HepG2 (cell line): Measurements from ENCODE around the gene RPS27A. TPM values are rescaled to one million over a fixed set of nuclear protein-coding genes. Genes with fewer than 3 reads are reported as not detected.

Experiments used
- AKAP8 ChIP-seq: sonication (generic); formaldehyde crosslinking; IDR thresholded peaks from 2 replicates; pipeline ENCODE4 v1.5.1; 2020; ENCODE audit warnings: mild to moderate bottlenecking, missing genetic modification reagents
- ARNT2 ChIP-seq: sonication (generic); formaldehyde crosslinking; IDR thresholded peaks from 2 replicates; pipeline ENCODE4 v1.8.0; 2022; ENCODE audit warnings: mild to moderate bottlenecking, low read depth, missing genetic modification reagents, moderate library complexity
- DRAP1 ChIP-seq: IDR thresholded peaks from 2 replicates; pipeline ENCODE4 v1.6.1; 2016; ENCODE audit warnings: missing genetic modification reagents, missing compliant biosample characterization
- GABPA ChIP-seq, 2 experiments: IDR thresholded peaks; 2 replicates each; pipeline ENCODE4 v1.6.1; 2011 to 2016; ENCODE audit warnings: low read depth in 2 of 2, low read length in 1 of 2, missing biosample characterization in 1 of 2, missing genetic modification characterization in 1 of 2
- HDAC2 ChIP-seq: sonication (generic); formaldehyde crosslinking; IDR thresholded peaks from 2 replicates; pipeline ENCODE4 v1.4.0; 2020; ENCODE audit warnings: missing genetic modification reagents
- HOXA7 ChIP-seq: sonication (generic); formaldehyde crosslinking; IDR thresholded peaks from 2 replicates; pipeline ENCODE4 v1.8.1; 2022; ENCODE audit warnings: mild to moderate bottlenecking, missing genetic modification reagents, moderate library complexity
- KAT8 ChIP-seq: IDR thresholded peaks from 2 replicates; pipeline ENCODE4 v1.6.1; 2016; ENCODE audit warnings: missing genetic modification reagents, missing compliant biosample characterization
- LCORL ChIP-seq, 2 experiments: fragments of 450-650 bp in 1 of 2; sonication (generic) in 1 of 2; formaldehyde crosslinking in 1 of 2; IDR thresholded peaks; 2 replicates each; pipeline versions ENCODE4 v1.5.0 to v1.6.1; 2017 to 2020; ENCODE audit warnings: antibody characterized with exemption in 1 of 2, missing genetic modification reagents in 1 of 2
- MAFK ChIP-seq, 2 experiments: IDR thresholded peaks in 1 of 2; conservative IDR thresholded peaks in 1 of 2; 2 replicates each; pipeline ENCODE4 v1.6.1; 2011; ENCODE audit warnings: improper control_type of control experiment in 2 of 2, low read length in 2 of 2
- MTA1 ChIP-seq: sonication (generic); formaldehyde crosslinking; IDR thresholded peaks from 2 replicates; pipeline ENCODE4 v1.4.0; 2020; ENCODE audit warnings: missing genetic modification reagents, mild to moderate bottlenecking, borderline replicate concordance
- ONECUT2 ChIP-seq: sonication (generic); formaldehyde crosslinking; IDR thresholded peaks from 2 replicates; pipeline ENCODE4 v1.4.0; 2020; ENCODE audit warnings: missing genetic modification reagents
- POLR2G ChIP-seq: fragments of 200-400 bp; formaldehyde crosslinking; IDR thresholded peaks from 2 replicates; pipeline ENCODE4 v1.6.1; 2018; ENCODE audit warnings: mild to moderate bottlenecking, low read depth, low read length, moderate library complexity
- RBAK ChIP-seq: sonication (generic); formaldehyde crosslinking; IDR thresholded peaks from 2 replicates; pipeline ENCODE4 v1.5.1; 2020; ENCODE audit warnings: mild to moderate bottlenecking, missing genetic modification reagents
- SALL2 ChIP-seq: sonication (generic); formaldehyde crosslinking; IDR thresholded peaks from 2 replicates; pipeline ENCODE4 v1.8.1; 2023; ENCODE audit warnings: mild to moderate bottlenecking, missing genetic modification reagents, inconsistent platforms
- SRSF9 ChIP-seq: fragments of 200-400 bp; formaldehyde crosslinking; IDR thresholded peaks from 2 replicates; pipeline ENCODE4 v1.6.1; 2018; ENCODE audit warnings: borderline replicate concordance, mild to moderate bottlenecking, low read depth, low read length; ENCODE audit not compliant: insufficient read depth, poor library complexity, severe bottlenecking
- ZFP62 ChIP-seq: sonication (generic); formaldehyde crosslinking; IDR thresholded peaks from 2 replicates; pipeline ENCODE4 v1.4.0; 2020; ENCODE audit warnings: missing genetic modification reagents
- ZFP91 ChIP-seq: sonication (generic); formaldehyde crosslinking; IDR thresholded peaks from 2 replicates; pipeline ENCODE4 v1.9.0; 2022; ENCODE audit warnings: missing genetic modification reagents, mild to moderate bottlenecking, borderline replicate concordance
- ZFY ChIP-seq: sonication (generic); formaldehyde crosslinking; IDR thresholded peaks from 2 replicates; pipeline ENCODE4 v1.4.0; 2020; ENCODE audit warnings: missing genetic modification reagents
- ZNF225 ChIP-seq: sonication (generic); formaldehyde crosslinking; IDR thresholded peaks from 2 replicates; pipeline ENCODE4 v1.4.0; 2020; ENCODE audit warnings: mild to moderate bottlenecking, missing genetic modification reagents
- ZNF232 ChIP-seq: sonication (generic); formaldehyde crosslinking; IDR thresholded peaks from 2 replicates; pipeline ENCODE4 v1.4.0; 2020; ENCODE audit warnings: missing genetic modification reagents, borderline replicate concordance
- ZNF235 ChIP-seq: sonication (generic); formaldehyde crosslinking; IDR thresholded peaks from 2 replicates; pipeline ENCODE4 v1.8.1; 2023; ENCODE audit warnings: mild to moderate bottlenecking, missing genetic modification reagents, borderline replicate concordance
- ZNF382 ChIP-seq: sonication (generic); formaldehyde crosslinking; IDR thresholded peaks from 2 replicates; pipeline ENCODE4 v1.5.0; 2020; ENCODE audit warnings: missing genetic modification reagents, mild to moderate bottlenecking, borderline replicate concordance
- ZNF441 ChIP-seq: sonication (generic); formaldehyde crosslinking; IDR thresholded peaks from 2 replicates; pipeline ENCODE4 v1.7.0; 2021; ENCODE audit warnings: missing genetic modification reagents, borderline replicate concordance
- ZNF609 ChIP-seq: sonication (generic); formaldehyde crosslinking; IDR thresholded peaks from 2 replicates; pipeline ENCODE4 v1.4.0; 2020; ENCODE audit warnings: mild to moderate bottlenecking, missing genetic modification reagents, borderline replicate concordance
- ZSCAN9 ChIP-seq: IDR thresholded peaks from 2 replicates; pipeline ENCODE4 v1.6.1; 2016; ENCODE audit warnings: borderline replicate concordance
- polyA plus RNA-seq, 8 experiments: library from polyadenylated mRNA; depleted of rRNA in 3 of 8; stranded (reverse) in 7 of 8; unstranded in 1 of 8; fragments of >200 nt; fragmentation: Illumina TruSeq in 4 of 8; extraction: Trizol in 4 of 8; gene quantifications; 2 replicates each; pipeline versions ENCODE4 v1.2.1 to v1.2.3, GENCODE V29; 2011 to 2016; ENCODE audit warnings: low read depth in 4 of 8, missing spikeins in 1 of 8, mixed read lengths in 1 of 8; ENCODE audit not compliant: insufficient read depth in 1 of 8
- total RNA-seq, 5 experiments: library from RNA; depleted of rRNA; stranded (reverse); fragments of >200 nt; fragmentation: Illumina TruSeq; extraction: Trizol; gene quantifications; 2 replicates each; pipeline ENCODE4 v1.2.3, GENCODE V29; 2016; ENCODE audit warnings: low read depth in 1 of 5

RPS27A gene
- total and polyA plus RNA-seq, 2 of the 13 experiments (the other 11 are each of a cell fraction or from before 2014, with no cell fraction given), result 2,779 to 3,269 TPM

- TF ChIP-seq ZNF382 (no peak), ARNT2 (CRISPR knock-in tag) (no peak), ZNF441 (CRISPR knock-in tag) (no peak), AKAP8 (CRISPR knock-in tag) (no peak), ZFP62 (CRISPR knock-in tag) (no peak), ZNF232 (CRISPR knock-in tag) (peak; percentile 43; the same call in 1 of the 2 replicates), ZNF225 (CRISPR knock-in tag) (0 out of 2 replicates have a peak, but pooled peaks have one; percentile 30), ZSCAN9 (no peak), SALL2 (no peak), ZFP91 (CRISPR knock-in tag) (no peak), KAT8 (CRISPR knock-in tag) (no peak), LCORL (IDR thresholded peaks at IDR 0.05) (no peak), LCORL (CRISPR knock-in tag; IDR thresholded peaks at IDR 0.05) (peak; percentile 68), ONECUT2 (CRISPR knock-in tag) (no peak), ZFY (CRISPR knock-in tag) (no peak), POLR2G (no peak), SRSF9 (no peak), MTA1 (no peak), ZNF235 (CRISPR knock-in tag) (peak; percentile 42; the same call in 1 of the 2 replicates), HDAC2 (no peak), GABPA (IDR thresholded peaks at IDR 0.05; ENCODE audit: low read depth, low read length) (no peak), GABPA (CRISPR knock-in tag; IDR thresholded peaks at IDR 0.05; ENCODE audit: low read depth) (no peak), MAFK (conservative IDR thresholded peaks at IDR 0.05 in 1 of 2, IDR thresholded peaks at IDR 0.05 in 1 of 2; ENCODE audit: low read length in 2 of 2) (no peak), ZNF609 (no peak), RBAK (CRISPR knock-in tag) (no peak), DRAP1 (CRISPR knock-in tag) (no peak), HOXA7 (CRISPR knock-in tag) (no peak)
These were observed 873 bp upstream of the RPS27A start (continued) for GRCh38 chr2:55231546-55232083.
